Parathyroid adenoma (tissue), 2 donors: ENCODE data around the gene CD6.
A peak's percentile ranks its signal among the peaks of the same experiment; 100 is the strongest.

ENCODE experiments used
- H2AFZ ChIP-seq: fragments of 300-600 bp; sonication (generic); one replicate; pipeline ENCODE4 v1.7.0; 2017; ENCODE audit warnings: antibody characterized with exemption, mild to moderate bottlenecking
- H3K27ac ChIP-seq: fragments of 300-600 bp; sonication (generic); one replicate; pipeline ENCODE4 v1.7.0; 2017
- H3K27me3 ChIP-seq: fragments of 300-600 bp; sonication (generic); one replicate; pipeline ENCODE4 v1.7.0; 2017; ENCODE audit warnings: low read length; ENCODE audit not compliant: control insufficient read depth, insufficient read depth
- H3K36me3 ChIP-seq: fragments of 300-600 bp; sonication (generic); one replicate; pipeline ENCODE4 v1.7.0; 2017; ENCODE audit warnings: low read length; ENCODE audit not compliant: control insufficient read depth, insufficient read depth
- H3K4me1 ChIP-seq: fragments of 300-600 bp; sonication (generic); one replicate; pipeline ENCODE4 v1.7.0; 2017; ENCODE audit warnings: control low read depth
- H3K4me2 ChIP-seq: fragments of 300-600 bp; sonication (generic); one replicate; pipeline ENCODE4 v1.7.0; 2017; ENCODE audit warnings: low read length
- H3K4me3 ChIP-seq: fragments of 300-600 bp; sonication (generic); one replicate; pipeline ENCODE4 v1.7.0; 2017; ENCODE audit warnings: low read depth, low read length
- H3K79me2 ChIP-seq: fragments of 300-600 bp; sonication (generic); one replicate; pipeline ENCODE4 v1.7.0; 2017; ENCODE audit warnings: control low read depth
- H3K9ac ChIP-seq: fragments of 300-600 bp; sonication (generic); one replicate; pipeline ENCODE4 v1.7.0; 2017; ENCODE audit warnings: mild to moderate bottlenecking
- H3K9me3 ChIP-seq: fragments of 300-600 bp; sonication (generic); one replicate; pipeline ENCODE4 v1.7.0; 2017; ENCODE audit warnings: low read length; ENCODE audit not compliant: control insufficient read depth
- CTCF ChIP-seq: fragments of 300-600 bp; sonication (generic); IDR thresholded peaks from one replicate; pipeline ENCODE4 v1.7.0; 2017; ENCODE audit warnings: antibody characterized with exemption, mild to moderate bottlenecking
- donor health status: primary hyperparathyroidism.

CD6 gene

GRCh38 chr11:61023086-61023965 is 51.8 kb downstream of the CD6 start:
- Histone ChIP-seq H3K9ac (no peak overlapping the region), H3K27ac (no peak overlapping the region), H3K4me2 (peak overlapping the region; percentile 12), H3K9me3 (no peaks in the 10 kb centered on the region), H3K4me3 (no peak overlapping the region), H3K4me1 (no peaks in the 10 kb centered on the region), H3K27me3 (no peaks in the 10 kb centered on the region), H3K79me2 (no peaks in the 10 kb centered on the region), H2AFZ (no peak overlapping the region), H3K36me3 (no peaks in the 10 kb centered on the region)
- TF ChIP-seq CTCF = no peak

- H3K9me3 ChIP-seq = no peaks in the 10 kb centered on the region
- peak overlapping the region; percentile 12 for H3K4me2 ChIP-seq
- H3K36me3 ChIP-seq = no peaks in the 10 kb centered on the region
- H3K4me1 ChIP-seq = no peaks in the 10 kb centered on the region
- TF ChIP-seq CTCF = no peak
- H3K27ac ChIP-seq = no peak overlapping the region
- H3K27me3 ChIP-seq = no peaks in the 10 kb centered on the region
- H3K4me3 ChIP-seq = no peak overlapping the region
- no peak overlapping the region for H2AFZ ChIP-seq
- H3K9ac ChIP-seq = no peak overlapping the region
- no peaks in the 10 kb centered on the region for H3K79me2 ChIP-seq
These were observed 52.5 kb downstream of the CD6 start for GRCh38 chr11:61023966-61024295.

- H3K79me2 ChIP-seq = no peaks in the 10 kb centered on the region
- no peaks in the 10 kb centered on the region for H3K36me3 ChIP-seq
- H3K4me3 ChIP-seq = no peak overlapping the region
- no peaks in the 10 kb centered on the region for H3K4me1 ChIP-seq
- no peaks in the 10 kb centered on the region for H3K27me3 ChIP-seq
- TF ChIP-seq CTCF = no peak
- H3K9me3 ChIP-seq = no peaks in the 10 kb centered on the region
- H3K27ac ChIP-seq = no peak overlapping the region
- H3K9ac ChIP-seq = no peak overlapping the region
- no peak overlapping the region for H2AFZ ChIP-seq
- no peak overlapping the region for H3K4me2 ChIP-seq
These were observed 53.7 kb downstream of the CD6 start for GRCh38 chr11:61024938-61025820.

GRCh38 chr11:61025821-61026120 is 54.3 kb downstream of the CD6 start:
- Histone ChIP-seq H3K4me3 (no peak overlapping the region), H3K9ac (no peak overlapping the region), H3K4me2 (no peak overlapping the region), H3K9me3 (no peaks in the 10 kb centered on the region), H3K79me2 (no peaks in the 10 kb centered on the region), H3K27ac (no peak overlapping the region), H3K4me1 (no peaks in the 10 kb centered on the region), H3K27me3 (no peaks in the 10 kb centered on the region), H2AFZ (no peak overlapping the region), H3K36me3 (no peaks in the 10 kb centered on the region)
- TF ChIP-seq CTCF = no peak
